GM12874 (cell line): Measurements from ENCODE around the gene RHO.

ENCODE experiments used
- TF ChIP-seq, protein P1 (sequence below): IDR thresholded peaks from 2 replicates; pipeline ENCODE4 v1.5.1; 2011; ENCODE audit warnings: low read depth, mild to moderate bottlenecking, control low read depth, low read length, moderate library complexity; ENCODE audit not compliant: insufficient read depth

Gene RHO

DNA sequence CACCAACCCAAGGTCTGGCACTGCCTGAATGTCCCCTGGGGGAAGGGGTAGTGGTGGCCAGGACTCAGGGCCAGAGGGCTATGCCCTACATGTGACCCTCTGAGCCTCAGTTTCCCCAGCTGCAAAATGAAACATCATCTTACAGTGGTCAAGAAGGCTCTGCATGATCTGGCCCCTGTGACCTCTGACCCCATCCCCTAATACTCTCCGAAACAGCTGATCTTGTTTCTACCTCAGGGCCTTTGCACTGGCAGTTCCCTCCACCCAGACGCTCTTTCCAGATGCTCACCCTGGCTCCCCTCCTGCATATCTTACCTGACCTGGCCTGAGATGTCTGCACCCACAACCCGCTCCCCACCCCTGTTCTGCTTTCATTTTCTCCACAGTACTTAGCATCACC is 56.2 kb downstream of the RHO start:
- TF ChIP-seq, protein P1, sequence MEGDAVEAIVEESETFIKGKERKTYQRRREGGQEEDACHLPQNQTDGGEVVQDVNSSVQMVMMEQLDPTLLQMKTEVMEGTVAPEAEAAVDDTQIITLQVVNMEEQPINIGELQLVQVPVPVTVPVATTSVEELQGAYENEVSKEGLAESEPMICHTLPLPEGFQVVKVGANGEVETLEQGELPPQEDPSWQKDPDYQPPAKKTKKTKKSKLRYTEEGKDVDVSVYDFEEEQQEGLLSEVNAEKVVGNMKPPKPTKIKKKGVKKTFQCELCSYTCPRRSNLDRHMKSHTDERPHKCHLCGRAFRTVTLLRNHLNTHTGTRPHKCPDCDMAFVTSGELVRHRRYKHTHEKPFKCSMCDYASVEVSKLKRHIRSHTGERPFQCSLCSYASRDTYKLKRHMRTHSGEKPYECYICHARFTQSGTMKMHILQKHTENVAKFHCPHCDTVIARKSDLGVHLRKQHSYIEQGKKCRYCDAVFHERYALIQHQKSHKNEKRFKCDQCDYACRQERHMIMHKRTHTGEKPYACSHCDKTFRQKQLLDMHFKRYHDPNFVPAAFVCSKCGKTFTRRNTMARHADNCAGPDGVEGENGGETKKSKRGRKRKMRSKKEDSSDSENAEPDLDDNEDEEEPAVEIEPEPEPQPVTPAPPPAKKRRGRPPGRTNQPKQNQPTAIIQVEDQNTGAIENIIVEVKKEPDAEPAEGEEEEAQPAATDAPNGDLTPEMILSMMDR = no peak
